GM23248 (cell line): ENCODE data around the gene SBF2. TPM values are rescaled to one million over a fixed set of nuclear protein-coding genes. Genes with fewer than 3 reads are reported as not detected.

ENCODE experiments used
- DNase-seq: peaks from one replicate; pipeline ENCODE4 v3.0.0-alpha.2; 2015
- H2AFZ ChIP-seq: fragments of 200-600 bp; sonication (generic); 2 replicates; pipeline ENCODE4 v1.6.1; 2016; ENCODE audit warnings: antibody characterized with exemption
- H3F3A ChIP-seq: fragments of 200-600 bp; sonication (generic); 2 replicates; pipeline ENCODE4 v1.6.1; 2016; ENCODE audit warnings: mild to moderate bottlenecking, antibody characterized with exemption, mixed run types; ENCODE audit not compliant: insufficient read depth
- H3K27ac ChIP-seq: fragments of 200-600 bp; sonication (generic); 2 replicates; pipeline ENCODE4 v1.5.1; 2016; ENCODE audit warnings: mild to moderate bottlenecking
- H3K27me3 ChIP-seq: fragments of 200-600 bp; sonication (generic); replicated peaks from 2 replicates; pipeline ENCODE4 v1.6.1; 2016; ENCODE audit warnings: mild to moderate bottlenecking; ENCODE audit not compliant: insufficient read depth
- H3K36me3 ChIP-seq: fragments of 200-600 bp; sonication (generic); 2 replicates; pipeline ENCODE4 v1.6.1; 2016; ENCODE audit warnings: low read depth, mild to moderate bottlenecking
- H3K4me1 ChIP-seq: fragments of 200-600 bp; sonication (generic); 2 replicates; pipeline ENCODE4 v1.6.1; 2016; ENCODE audit warnings: mild to moderate bottlenecking; ENCODE audit not compliant: insufficient read depth
- H3K4me2 ChIP-seq: fragments of 200-600 bp; sonication (generic); one replicate; pipeline ENCODE4 v1.6.1; 2016; ENCODE audit warnings: mild to moderate bottlenecking; ENCODE audit not compliant: unreplicated experiment
- H3K4me3 ChIP-seq: fragments of 200-600 bp; sonication (generic); 2 replicates; pipeline ENCODE4 v1.5.1; 2016; ENCODE audit warnings: mild to moderate bottlenecking
- H3K79me2 ChIP-seq: fragments of 200-600 bp; sonication (generic); 2 replicates; pipeline ENCODE4 v1.6.1; 2016; ENCODE audit warnings: mild to moderate bottlenecking; ENCODE audit not compliant: insufficient read depth
- H3K9ac ChIP-seq: fragments of 200-600 bp; sonication (generic); 2 replicates; pipeline ENCODE4 v1.6.1; 2016; ENCODE audit warnings: mild to moderate bottlenecking
- H3K9me2 ChIP-seq: fragments of 200-600 bp; sonication (generic); 2 replicates; pipeline ENCODE4 v1.6.1; 2016; ENCODE audit warnings: mixed run types, mild to moderate bottlenecking, moderate library complexity; ENCODE audit not compliant: insufficient read depth
- H3K9me3 ChIP-seq: fragments of 200-600 bp; sonication (generic); one replicate; pipeline ENCODE4 v1.6.1; 2017; ENCODE audit warnings: low read depth
- H4K20me1 ChIP-seq: fragments of 200-600 bp; sonication (generic); 2 replicates; pipeline ENCODE4 v1.6.0; 2016; ENCODE audit not compliant: insufficient read depth
- EZH2 ChIP-seq: fragments of 200-600 bp; sonication (generic); IDR thresholded peaks from 2 replicates; pipeline ENCODE4 v1.6.1; 2018; ENCODE audit warnings: antibody characterized with exemption, mild to moderate bottlenecking; ENCODE audit not compliant: insufficient read depth, poor library complexity, severe bottlenecking
- EZH2phosphoT487 ChIP-seq: fragments of 200-600 bp; sonication (generic); IDR thresholded peaks from 2 replicates; pipeline ENCODE4 v1.6.1; 2018; ENCODE audit warnings: antibody characterized with exemption, moderate library complexity, mild to moderate bottlenecking, low read depth; ENCODE audit not compliant: insufficient read depth
- WGBS, 2 experiments: methylation state at CpG; one replicate each; pipeline ENCODE4 v1.1.6; 2015 to 2017; ENCODE audit warnings: low lambda C conversion rate in 2 of 2, low coverage in 1 of 2; ENCODE audit errors: missing lambda C conversion rate in 2 of 2; 5-methylcytosine and 5-hydroxymethylcytosine counted together
- in situ Hi-C: fragments of 300-500 bp; cut with MboI; formaldehyde crosslinking; loops from 2 replicates; pipeline ENCODE4 v1.15.0; 2020
- polyA plus RNA-seq: library from polyadenylated mRNA; unstranded; fragments of >200 nt; fragmentation: Nextera tagmentation; extraction: Ambion mirVana; gene quantifications from 2 replicates; pipeline ENCODE4 v1.2.1, GENCODE V29; 2016
- total RNA-seq: library from RNA; depleted of rRNA; stranded (reverse); fragments of >200 nt; shearing (Covaris generic); gene quantifications from 2 replicates; pipeline ENCODE4 v1.2.3, GENCODE V29; 2014

Gene SBF2
- total and polyA plus RNA-seq, 2 experiments from 2014 or later: 21.9 to 32.7 TPM

GRCh38 chr11:10287766-10288715, 6.0 kb downstream of the SBF2 start:
- in situ Hi-C loops: no loop called here
- no peak overlapping the region for H3K4me2 ChIP-seq

GRCh38 chr11:10287140-10287539, 6.9 kb downstream of the SBF2 start:
- Histone ChIP-seq H3K9ac (no peak overlapping the region), H3F3A (peaks cover 4% of the 10 kb centered on the region), H3K4me1 (peaks cover 5% of the 10 kb centered on the region), H4K20me1 (0 out of 2 replicates have a peak, but pooled peaks cover 7% of the 10 kb centered on the region), H3K36me3 (no peaks in the 10 kb centered on the region), H3K79me2 (peaks cover 98% of the 10 kb centered on the region), H3K4me3 (no peak overlapping the region), H3K9me2 (no peaks in the 10 kb centered on the region; the same call in 1 of the 2 replicates), H3K4me2 (no peak overlapping the region), H3K27me3 (no peaks in the 10 kb centered on the region), H3K9me3 (no peaks in the 10 kb centered on the region), H3K27ac (no peak overlapping the region), H2AFZ (no peak overlapping the region)
- no peak for TF ChIP-seq EZH2
- TF ChIP-seq EZH2phosphoT487: no peak
- in situ Hi-C loops: no loop called here
- no peak for DNase-seq
- 66 to 80% methylated on average over 3 of the region's 3 CpGs for WGBS, 2 experiments

More at GRCh38 chr11:10287766-10288715, 6.0 kb downstream of the SBF2 start:
- Histone ChIP-seq H3K4me1 (peaks cover 14% of the 10 kb centered on the region), H3K9me3 (no peaks in the 10 kb centered on the region), H3K27ac (no peak overlapping the region), H3K36me3 (no peaks in the 10 kb centered on the region), H3K79me2 (peaks cover 98% of the 10 kb centered on the region), H4K20me1 (0 out of 2 replicates have a peak, but pooled peaks cover 4% of the 10 kb centered on the region), H3K9ac (no peak overlapping the region), H3K27me3 (no peaks in the 10 kb centered on the region), H3K9me2 (no peaks in the 10 kb centered on the region), H2AFZ (no peak overlapping the region), H3K4me3 (no peak overlapping the region), H3F3A (peaks cover 13% of the 10 kb centered on the region)
- TF ChIP-seq EZH2phosphoT487 (no peak), EZH2 (no peak)
- 89% methylated on average over 8 to 9 of the region's 9 CpGs for WGBS, 2 experiments
- DNase-seq: no peak

GRCh38 chr11:10285148-10285802, 8.7 kb downstream of the SBF2 start:
- DNase-seq: no peak
- peaks cover 98% of the 10 kb centered on the region for H3K79me2 ChIP-seq
- H3K27me3 ChIP-seq: no peaks in the 10 kb centered on the region
- H3K9me3 ChIP-seq: no peaks in the 10 kb centered on the region
- no peaks in the 10 kb centered on the region for H3F3A ChIP-seq
- WGBS, 2 experiments: 84 to 89% methylated on average over 4 of the region's 4 CpGs
- no peak overlapping the region for H3K9ac ChIP-seq
- no peaks in the 10 kb centered on the region for H3K4me1 ChIP-seq
- no peaks in the 10 kb centered on the region for H3K36me3 ChIP-seq
- no peaks in the 10 kb centered on the region; the same call in 1 of the 2 replicates for H3K9me2 ChIP-seq
- in situ Hi-C loops: no loop called here
- H3K27ac ChIP-seq: no peak overlapping the region
- 0 out of 2 replicates have a peak, but pooled peaks cover 7% of the 10 kb centered on the region for H4K20me1 ChIP-seq
- TF ChIP-seq EZH2 (no peak), EZH2phosphoT487 (no peak)
- no peak overlapping the region for H3K4me3 ChIP-seq
- H3K4me2 ChIP-seq: no peak overlapping the region
- H2AFZ ChIP-seq: no peak overlapping the region

- Histone ChIP-seq H3K4me3 (no peak overlapping the region), H3K9ac (no peak overlapping the region), H3K36me3 (no peaks in the 10 kb centered on the region), H4K20me1 (0 out of 2 replicates have a peak, but pooled peaks cover 7% of the 10 kb centered on the region), H3K9me3 (no peaks in the 10 kb centered on the region), H3K4me1 (no peaks in the 10 kb centered on the region), H3K4me2 (no peak overlapping the region), H3K79me2 (peaks cover 98% of the 10 kb centered on the region), H3K27me3 (no peaks in the 10 kb centered on the region), H2AFZ (no peak overlapping the region), H3F3A (no peaks in the 10 kb centered on the region), H3K9me2 (no peaks in the 10 kb centered on the region; the same call in 1 of the 2 replicates), H3K27ac (no peak overlapping the region)
- in situ Hi-C loops: no loop called here
- no peak for DNase-seq
- WGBS, 2 experiments: 100% methylated on average over 1 of the region's 1 CpG
- TF ChIP-seq EZH2phosphoT487 (no peak), EZH2 (no peak)
Measured at GRCh38 chr11:10283991-10284390, 10.0 kb downstream of the SBF2 start.
